Gastroesophageal sphincter (tissue), 4 donors: ENCODE data around the gene TMUB2. TPM values are rescaled to one million over a fixed set of nuclear protein-coding genes. Genes with fewer than 3 reads are reported as not detected.

ENCODE experiments used
- ATAC-seq: fragments of 150-250 bp; one replicate; pipeline ENCODE4 v1.9.1; 2016; ENCODE audit warnings: mild to moderate bottlenecking, moderate library complexity
- H3K27ac ChIP-seq, 4 donors: fragments of 200-600 bp; sonication (generic) in 3 of 4; 1 replicate in 3 of 4; 2 replicates in 1 of 4; pipeline ENCODE4 v1.5.1; 2016 to 2019
- H3K27me3 ChIP-seq: fragments of 200-600 bp; sonication (generic); one replicate; pipeline ENCODE4 v1.5.1; 2019
- H3K36me3 ChIP-seq, 2 donors: fragments of 200-600 bp; sonication (generic); one replicate each; pipeline ENCODE4 v1.5.1; 2019; ENCODE audit warnings: control low read depth in 1 of 2
- H3K4me1 ChIP-seq, 3 donors: fragments of 200-600 bp; sonication (generic); 1 replicate in 2 of 3; 2 replicates in 1 of 3; pipeline ENCODE4 v1.5.1; 2016 to 2019; ENCODE audit warnings: control low read depth in 2 of 3
- H3K4me3 ChIP-seq, 2 donors: fragments of 200-600 bp; sonication (generic); one replicate each; pipeline ENCODE4 v1.5.1; 2019; ENCODE audit warnings: mild to moderate bottlenecking in 1 of 2, moderate library complexity in 1 of 2
- H3K9me3 ChIP-seq, 3 donors: fragments of 200-600 bp; sonication (generic); one replicate each; pipeline ENCODE4 v1.5.1; 2017 to 2019; ENCODE audit warnings: control low read depth in 2 of 3
- CTCF ChIP-seq, 4 experiments: fragments of 200-600 bp in 2 of 4; fragments of 450-650 bp in 2 of 4; sonication (generic) in 1 of 4; IDR thresholded peaks; one replicate each; pipeline ENCODE4 v1.5.1; 2017 to 2019; ENCODE audit warnings: antibody characterized with exemption in 4 of 4, mild to moderate bottlenecking in 2 of 4, moderate library complexity in 2 of 4
- EP300 ChIP-seq: sonication (generic); formaldehyde crosslinking; IDR thresholded peaks from one replicate; pipeline ENCODE4 v1.6.1; 2017; ENCODE audit warnings: antibody characterized with exemption, mild to moderate bottlenecking
- POLR2A ChIP-seq, 2 donors: fragments of 450-650 bp; IDR thresholded peaks; one replicate each; pipeline ENCODE4 v1.6.1; 2017; ENCODE audit warnings: antibody characterized with exemption in 2 of 2, mild to moderate bottlenecking in 2 of 2, moderate library complexity in 1 of 2
- POLR2AphosphoS5 ChIP-seq: sonication (generic); formaldehyde crosslinking; IDR thresholded peaks from one replicate; pipeline ENCODE4 v1.6.1; 2017; ENCODE audit warnings: antibody characterized with exemption
- WGBS, 2 donors: methylation state at CpG; one replicate each; pipeline ENCODE4 v1.1.5; 2018; ENCODE audit warnings: low coverage in 1 of 2; 5-methylcytosine and 5-hydroxymethylcytosine counted together
- total RNA-seq, 4 donors: library from RNA; depleted of rRNA; stranded (reverse); fragments of >200 nt; gene quantifications; one replicate each; pipeline ENCODE4 v1.1.0, GENCODE V29; 2016

The TMUB2 gene
- total RNA-seq, 4 donors from 2014 or later = 28.3 to 36.1 (median 29.8) TPM

- no peaks in the 10 kb centered on the region for H3K9me3 ChIP-seq
- H3K4me1 ChIP-seq = peaks cover 0 to 31% (median 17%) of the 10 kb centered on the region in 3 donors
- H3K27ac ChIP-seq = peak overlapping the region in 3 of 4 donors; percentile 93 to 100 (median 96)
- no peak for ATAC-seq
- H3K4me3 ChIP-seq = no peak overlapping the region
- whole genome bisulfite sequencing, 2 donors = 30 to 33% methylated on average over 6 to 7 of the region's 7 CpGs
- H3K36me3 ChIP-seq = no peaks in the 10 kb centered on the region
- H3K27me3 ChIP-seq = no peaks in the 10 kb centered on the region
- TF ChIP-seq EP300 = no peak
- peak; percentile 49 for TF ChIP-seq POLR2AphosphoS5
Measured at GRCh38 chr17:44223541-44224071, 36.8 kb downstream of the TMUB2 start.

GRCh38 chr17:44229090-44229489, 42.3 kb downstream of the TMUB2 start:
- WGBS, 2 donors = no CpG with 5 or more reads among the region's 6 CpGs
- Histone ChIP-seq H3K4me1 (peaks cover 0 to 8% (median under 1%) of the 10 kb centered on the region in 3 donors), H3K27ac (no peak overlapping the region), H3K9me3 (no peaks in the 10 kb centered on the region), H3K4me3 (no peak overlapping the region), H3K27me3 (no peaks in the 10 kb centered on the region), H3K36me3 (no peaks in the 10 kb centered on the region)
- no peak for ATAC-seq
- TF ChIP-seq EP300 (no peak), POLR2A (IDR thresholded peaks at IDR 0.05) (no peak), POLR2AphosphoS5 (no peak), CTCF (IDR thresholded peaks at IDR 0.05) (no peak)

GRCh38 chr17:44230140-44230539, 43.4 kb downstream of the TMUB2 start:
- 65 to 73% methylated on average over 4 to 5 of the region's 9 CpGs for WGBS, 2 donors
- no peak for ATAC-seq
- H3K36me3 ChIP-seq = no peaks in the 10 kb centered on the region

GRCh38 chr17:44232061-44232460, 45.3 kb downstream of the TMUB2 start:
- no peak for ATAC-seq
- Histone ChIP-seq H3K27ac (no peak overlapping the region), H3K4me1 (no peaks in the 10 kb centered on the region), H3K27me3 (peaks cover 5% of the 10 kb centered on the region), H3K36me3 (no peaks in the 10 kb centered on the region), H3K4me3 (no peak overlapping the region), H3K9me3 (no peaks in the 10 kb centered on the region)
- 83 to 92% methylated on average over 4 to 5 of the region's 7 CpGs for WGBS, 2 donors
- TF ChIP-seq POLR2A (IDR thresholded peaks at IDR 0.05) (no peak), EP300 (no peak), CTCF (IDR thresholded peaks at IDR 0.05) (no peak), POLR2AphosphoS5 (no peak)

More at GRCh38 chr17:44230140-44230539, 43.4 kb downstream of the TMUB2 start:
- no peak overlapping the region for H3K4me3 ChIP-seq
- no peak overlapping the region for H3K27ac ChIP-seq
- no peaks in the 10 kb centered on the region for H3K27me3 ChIP-seq
- no peaks in the 10 kb centered on the region for H3K9me3 ChIP-seq
- no peaks in the 10 kb centered on the region for H3K4me1 ChIP-seq
- TF ChIP-seq EP300 = no peak
- TF ChIP-seq POLR2AphosphoS5 = no peak
- no peak for TF ChIP-seq CTCF (IDR thresholded peaks at IDR 0.05)
- TF ChIP-seq POLR2A (IDR thresholded peaks at IDR 0.05) = no peak

DNA sequence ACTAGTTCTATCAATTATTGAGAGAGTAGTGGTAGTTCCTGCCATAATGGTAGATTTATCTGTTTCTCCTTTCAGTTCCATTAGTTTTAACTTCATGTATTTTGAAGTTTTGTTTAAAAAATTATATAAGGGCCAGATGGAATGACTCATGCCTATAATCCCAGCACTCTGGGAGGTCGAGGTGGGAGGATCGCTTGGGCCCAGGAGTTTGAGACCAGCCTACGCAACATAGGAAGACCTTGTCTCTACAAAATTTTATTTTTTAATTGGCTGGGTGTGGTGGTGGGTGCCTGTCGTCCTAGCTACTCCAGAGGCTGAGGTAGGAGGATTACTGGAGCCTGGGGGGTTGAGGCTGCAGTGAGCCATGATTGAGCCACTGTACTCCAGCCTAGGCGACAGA, 46.8 kb downstream of the TMUB2 start:
- Histone ChIP-seq H3K36me3 (no peaks in the 10 kb centered on the region), H3K4me1 (no peaks in the 10 kb centered on the region), H3K9me3 (no peaks in the 10 kb centered on the region), H3K27me3 (peaks cover 5% of the 10 kb centered on the region), H3K27ac (no peak overlapping the region), H3K4me3 (no peak overlapping the region)
- ATAC-seq = no peak
- WGBS, 2 donors = 59 to 65% methylated on average over 4 to 5 of the region's 5 CpGs
- TF ChIP-seq CTCF (IDR thresholded peaks at IDR 0.05) = no peak
- TF ChIP-seq POLR2AphosphoS5 = no peak
- no peak for TF ChIP-seq POLR2A (IDR thresholded peaks at IDR 0.05)
- TF ChIP-seq EP300 = no peak
